GM18499 (cell line): ENCODE results near the gene ACKR2.
"Not testable (repeated sequence)": the region's sequence is repeated elsewhere in the genome, so short reads cannot be mapped to it uniquely, and the experiment has no call there.

ENCODE experiments used
- ATAC-seq: cut with Tn5 transposase; IDR thresholded peaks from one replicate; pipeline ENCODE4 v1.9.1; 2021; ENCODE audit warnings: moderate number of reproducible peaks; ENCODE audit not compliant: insufficient read depth, unreplicated experiment

The ACKR2 gene

DNA sequence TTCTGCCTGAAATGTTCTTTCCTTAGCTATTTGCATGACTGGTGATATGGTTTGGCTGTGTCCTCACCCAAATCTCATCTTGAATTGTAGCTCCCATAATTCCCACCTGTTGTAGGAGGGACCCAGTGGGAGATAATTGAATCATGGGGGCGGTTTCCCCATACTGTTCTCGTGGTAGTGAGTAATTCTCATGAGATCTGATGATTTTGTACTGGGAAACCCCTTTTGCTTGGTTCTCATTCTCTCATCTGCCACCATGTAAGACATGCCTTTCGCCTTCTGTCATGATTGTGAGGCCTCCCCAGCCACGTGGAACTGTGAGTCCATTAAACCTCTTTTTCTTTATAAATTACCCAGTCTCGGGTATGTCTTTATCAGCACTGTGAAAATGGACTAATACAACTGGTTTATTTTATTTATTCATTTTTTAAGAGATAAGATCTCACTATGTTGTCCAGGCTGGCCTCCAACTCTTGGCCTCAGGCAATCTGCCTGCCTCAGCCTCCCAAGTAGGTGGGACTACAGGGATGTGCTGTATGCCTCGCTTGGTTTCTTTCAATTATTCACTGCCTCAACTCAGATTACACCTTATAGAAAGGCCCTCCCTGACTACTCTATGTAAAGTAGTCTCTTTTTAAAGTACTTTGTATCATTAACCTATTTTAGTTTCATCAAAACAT is 74.1 kb downstream of the ACKR2 start:
- not testable (repeated sequence) for ATAC-seq

DNA sequence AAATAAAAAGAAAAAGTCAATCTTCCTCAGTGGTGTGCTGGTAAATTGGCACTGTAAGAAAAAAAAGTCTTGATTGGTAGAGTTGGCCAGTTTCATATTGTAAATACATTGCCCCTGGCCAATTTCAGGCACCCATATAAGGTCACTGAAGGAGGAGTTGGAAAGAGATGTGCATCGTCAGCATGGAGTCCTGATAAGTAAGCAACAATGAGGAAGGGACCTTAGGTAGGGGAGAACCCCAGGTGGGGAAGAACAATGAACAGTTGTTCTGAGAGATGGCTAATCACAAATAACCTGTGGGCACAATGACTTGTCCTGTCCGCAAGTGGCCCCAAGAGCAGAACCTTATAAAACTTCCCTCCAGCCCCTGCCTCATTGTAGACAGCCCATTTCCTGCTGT is 75.1 kb downstream of the ACKR2 start:
- ATAC-seq, result no peak

DNA sequence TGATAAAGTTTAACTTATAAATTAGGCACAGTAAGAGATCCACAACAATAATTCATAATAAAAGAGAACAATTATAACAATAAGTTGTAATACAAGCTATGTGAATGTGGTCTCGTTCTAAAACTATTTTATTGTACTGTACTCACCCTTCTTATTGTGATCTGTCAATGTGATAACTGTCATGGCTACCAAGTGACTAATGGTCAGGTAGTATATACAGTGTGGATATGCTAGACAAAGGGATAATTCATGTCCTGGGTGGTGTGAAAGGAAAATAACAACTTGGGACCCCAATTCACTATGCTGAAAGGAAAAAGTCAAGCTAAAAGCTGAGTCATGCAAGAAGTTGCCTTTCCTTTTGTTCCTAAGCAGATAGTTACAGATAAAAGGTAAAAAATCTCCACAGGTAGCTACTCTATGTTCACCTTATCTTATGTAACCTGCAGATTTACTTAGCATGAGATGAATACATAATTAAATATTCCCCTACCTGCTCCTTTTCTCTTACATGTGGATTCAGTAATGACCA is 77.1 kb downstream of the ACKR2 start:
- ATAC-seq, result no peak

DNA sequence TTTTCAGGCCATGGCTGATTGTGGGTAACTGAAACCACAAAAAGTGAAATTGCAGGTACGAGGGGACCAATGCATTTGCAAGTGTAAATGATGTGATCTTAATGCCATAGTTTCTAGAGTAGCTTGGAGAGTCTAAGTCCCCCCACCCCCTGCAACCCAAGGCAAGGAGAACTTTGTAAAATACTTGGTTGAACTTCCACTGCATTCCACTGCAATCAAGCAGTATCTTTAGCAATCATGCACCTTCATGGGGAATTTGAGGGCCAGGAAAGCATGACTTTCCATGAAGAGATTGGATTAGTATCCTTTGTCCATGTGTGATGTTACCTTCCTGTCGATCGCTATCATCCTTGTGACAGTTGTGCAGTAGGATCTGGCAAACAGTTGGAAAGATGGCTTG is 77.8 kb downstream of the ACKR2 start:
- ATAC-seq, result no peak

DNA sequence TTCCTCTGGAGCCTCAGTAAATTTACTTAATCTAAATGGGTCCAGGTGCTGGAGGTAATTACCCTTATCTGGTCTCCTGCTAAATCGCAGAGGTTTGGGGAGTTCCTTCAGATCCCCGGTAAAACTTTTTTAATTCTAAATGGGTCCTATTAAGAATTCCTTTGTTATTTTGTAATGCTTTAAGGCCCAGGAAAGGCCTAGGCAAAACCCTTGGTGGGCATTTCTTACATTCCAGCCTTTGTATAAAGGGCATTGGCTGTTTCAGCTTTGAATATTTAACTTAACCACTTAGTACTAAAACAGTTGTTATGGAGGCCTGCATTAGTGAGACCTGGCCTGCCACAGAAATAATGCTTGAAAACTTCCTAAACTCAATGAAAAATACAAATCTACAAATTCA is 81.8 kb downstream of the ACKR2 start:
- no peak for ATAC-seq

DNA sequence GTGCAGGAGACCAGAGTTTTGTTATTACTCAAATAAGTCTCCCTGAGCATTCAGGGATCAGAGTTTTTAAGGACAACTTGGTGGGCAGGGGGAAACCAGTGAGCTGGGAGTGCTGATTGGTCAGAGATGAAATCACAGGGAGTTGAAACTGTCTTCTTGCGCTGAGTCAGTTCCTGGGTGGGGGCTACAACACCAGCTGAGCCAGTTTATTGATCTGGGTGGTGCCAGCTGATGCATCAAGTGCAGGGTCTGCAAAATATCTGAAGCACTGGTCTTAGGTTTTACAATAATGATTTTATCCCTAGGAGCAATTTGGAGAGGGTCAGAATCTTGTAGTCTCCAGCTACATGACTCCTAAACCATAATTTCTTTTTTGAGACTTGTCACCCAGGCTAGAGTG is 82.9 kb downstream of the ACKR2 start:
- no peak for ATAC-seq

DNA sequence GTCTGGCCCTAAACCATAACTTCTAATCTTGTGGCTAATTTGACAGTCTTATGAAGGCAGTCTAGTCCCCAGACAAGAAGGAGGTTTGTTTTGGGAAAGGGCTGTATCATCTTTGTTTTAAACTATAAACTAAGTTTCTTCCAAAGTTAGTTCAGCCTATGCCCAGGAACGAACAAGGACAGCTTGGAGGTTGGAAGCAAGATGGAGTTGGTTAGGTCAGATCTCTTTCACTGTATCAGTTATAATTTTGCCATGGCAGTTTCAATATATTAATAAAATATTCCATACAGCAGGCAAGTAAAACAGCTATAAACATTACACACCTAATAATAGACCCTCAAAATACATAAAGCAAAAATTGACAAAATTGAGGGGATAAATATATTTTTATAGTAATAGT is 83.6 kb downstream of the ACKR2 start:
- no peak for ATAC-seq

DNA sequence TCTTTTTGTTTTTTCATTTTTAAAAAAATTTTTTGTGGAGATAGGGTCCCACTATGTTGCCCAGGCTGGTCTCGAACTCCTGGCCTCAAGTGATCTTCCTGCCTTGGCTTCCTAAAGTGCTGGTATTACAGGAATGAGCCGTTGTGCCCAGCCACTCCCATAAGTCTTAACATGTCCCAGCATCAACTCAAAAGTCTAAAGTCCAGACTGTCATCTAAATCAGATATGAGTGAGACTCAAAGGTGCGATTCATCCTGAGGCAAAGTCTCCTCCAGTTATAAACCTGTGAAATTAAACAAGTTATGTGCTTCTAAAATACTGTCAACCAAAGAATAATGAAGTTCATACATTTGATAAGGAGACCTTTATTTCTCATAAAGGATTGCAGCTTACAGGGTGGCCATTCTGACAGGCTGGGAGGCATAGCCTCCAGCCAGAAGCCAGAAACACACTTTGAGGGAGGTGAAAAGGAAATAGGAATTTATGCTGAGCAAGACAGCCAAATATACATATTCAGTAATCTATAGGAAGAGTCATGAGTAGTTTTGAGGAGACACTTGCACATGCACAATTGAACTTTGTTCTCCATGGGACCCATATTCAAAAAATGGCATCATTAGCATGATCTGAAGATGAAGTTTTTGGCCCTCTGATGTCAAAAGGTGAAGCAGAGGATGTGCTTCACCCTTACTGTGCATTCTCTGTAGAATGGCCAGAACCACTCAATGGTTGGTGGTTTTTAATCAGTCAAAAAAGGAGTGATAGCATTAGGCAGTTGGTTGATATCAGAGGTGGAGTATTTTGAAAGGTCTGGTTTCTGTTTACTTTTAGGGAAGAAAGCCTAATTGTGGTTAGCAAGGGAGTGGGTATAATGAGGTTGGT is 85.7 kb downstream of the ACKR2 start:
- ATAC-seq, result no peak

DNA sequence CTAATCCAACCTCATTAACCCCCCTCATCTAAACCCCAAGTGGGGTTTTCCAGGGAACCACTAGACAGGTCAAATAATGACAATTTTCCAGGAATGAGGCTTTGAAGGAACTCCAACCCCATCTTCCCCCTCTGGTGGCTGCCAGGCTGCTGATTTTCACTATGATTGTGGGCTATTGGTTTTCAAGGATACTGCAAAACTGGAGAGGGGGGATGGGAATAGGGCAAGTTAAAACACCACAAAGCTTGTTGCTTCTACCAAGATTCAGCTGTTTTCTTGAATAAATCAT is 86.3 kb downstream of the ACKR2 start:
- no peak for ATAC-seq

DNA sequence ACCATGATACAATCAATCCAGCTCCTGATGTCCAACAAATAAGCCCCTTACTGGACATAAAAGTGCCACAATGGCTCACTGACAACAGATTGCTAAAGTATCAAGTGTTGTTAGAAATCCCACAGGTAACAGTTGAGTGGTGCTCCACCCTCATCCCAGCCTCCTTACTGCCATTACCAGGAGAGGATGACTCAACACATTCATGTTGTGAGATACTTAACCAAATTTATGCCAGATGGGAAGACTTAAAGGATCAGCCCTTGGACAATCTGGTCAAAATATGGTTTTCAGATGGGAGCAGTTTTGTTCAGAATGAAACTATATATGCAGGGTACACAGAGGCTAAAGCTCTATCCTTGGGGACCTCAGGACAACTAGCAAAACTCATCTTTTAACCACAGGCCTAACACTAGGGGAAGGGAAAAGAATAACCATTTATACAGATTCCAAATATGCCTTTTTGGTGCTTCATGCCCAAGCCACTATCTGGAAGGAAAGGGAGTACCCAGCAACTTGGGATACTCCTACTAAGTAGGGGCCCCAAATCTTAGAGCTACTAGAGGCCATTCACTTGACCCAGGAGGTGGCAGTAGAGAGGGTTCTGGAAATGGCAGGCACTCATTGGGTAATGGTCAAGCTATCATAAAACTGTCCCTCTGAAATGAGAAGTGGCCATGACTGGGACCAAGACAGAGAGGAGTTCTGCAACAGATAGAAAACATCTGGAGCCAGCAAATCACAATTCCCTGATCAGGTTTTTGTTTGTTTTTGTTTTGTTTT is 89.8 kb downstream of the ACKR2 start:
- ATAC-seq, result no peak

DNA sequence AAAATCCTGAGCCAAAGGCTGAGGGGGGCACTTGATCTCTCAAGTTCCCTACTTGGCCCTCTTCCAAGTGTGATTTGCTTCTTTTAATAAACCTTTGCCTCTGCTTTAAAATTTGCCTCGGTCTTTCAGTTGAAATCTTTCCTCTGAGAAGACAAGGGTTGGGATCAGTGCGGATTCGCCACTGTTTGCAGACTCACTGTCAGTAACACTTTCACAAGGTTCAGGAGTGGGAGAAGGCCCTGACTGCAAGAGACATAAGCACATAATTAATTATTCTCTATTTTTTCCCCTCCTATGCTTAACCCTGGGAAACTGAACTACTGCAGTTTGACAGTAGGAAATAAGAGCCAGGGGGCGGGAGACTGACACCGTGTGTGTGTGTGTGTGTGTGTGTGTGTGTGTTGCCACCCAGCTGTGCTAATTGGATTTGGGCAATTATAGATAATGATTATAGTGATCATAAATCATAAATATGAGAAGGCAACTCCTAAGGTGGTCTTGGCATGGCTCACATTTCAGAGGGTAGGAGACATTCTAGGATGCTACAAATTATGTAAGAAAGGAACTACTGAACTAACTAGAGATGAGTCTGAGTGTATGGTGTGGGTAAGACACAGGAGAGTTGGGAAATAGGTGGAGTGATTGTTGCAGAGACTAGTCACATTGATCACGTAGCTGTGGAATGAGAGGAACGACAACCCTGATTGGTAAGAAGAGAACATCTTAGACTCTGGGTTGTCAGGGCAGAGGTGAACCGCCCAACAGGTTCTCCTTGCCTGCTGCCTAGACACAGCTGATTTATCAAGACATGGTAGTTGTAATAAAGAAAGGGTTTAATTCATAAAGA is 91.2 kb downstream of the ACKR2 start:
- no peak for ATAC-seq

DNA sequence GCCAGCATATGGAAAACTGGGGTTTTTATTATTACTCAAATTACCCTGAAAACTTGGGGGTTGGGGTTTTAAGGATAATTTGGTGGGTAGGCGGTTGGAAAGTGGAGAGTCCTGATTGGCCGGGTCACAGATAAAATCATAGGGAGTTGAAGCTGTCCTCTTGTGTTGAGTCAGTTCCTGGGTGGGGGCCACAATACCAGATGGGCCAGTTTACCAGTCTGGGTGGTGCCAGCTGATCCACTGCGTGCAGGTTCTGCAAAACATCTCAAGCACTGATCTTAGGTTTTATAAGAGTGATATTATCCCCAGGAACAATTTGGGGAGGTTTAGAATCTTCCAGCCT is 91.8 kb downstream of the ACKR2 start:
- ATAC-seq, result no peak

DNA sequence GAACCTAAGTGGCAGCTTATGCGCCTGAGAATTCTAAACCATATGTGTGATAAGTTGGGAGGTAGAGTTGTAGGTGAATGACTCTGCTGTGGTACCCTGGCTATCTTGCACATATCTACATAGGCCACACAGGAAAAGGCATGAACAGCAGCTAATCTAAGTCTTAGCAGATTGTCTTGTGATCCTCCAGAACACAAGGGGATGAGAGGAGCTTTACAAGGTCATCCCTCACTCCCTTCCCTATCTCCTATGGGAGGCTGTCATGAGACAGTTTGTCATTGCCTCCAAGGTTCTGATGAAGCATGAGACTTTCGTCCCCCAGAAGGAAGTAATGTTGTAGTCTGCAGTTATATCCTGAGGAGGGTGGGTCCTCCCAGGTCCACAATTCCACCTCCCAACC is 93.0 kb downstream of the ACKR2 start:
- no peak for ATAC-seq

DNA sequence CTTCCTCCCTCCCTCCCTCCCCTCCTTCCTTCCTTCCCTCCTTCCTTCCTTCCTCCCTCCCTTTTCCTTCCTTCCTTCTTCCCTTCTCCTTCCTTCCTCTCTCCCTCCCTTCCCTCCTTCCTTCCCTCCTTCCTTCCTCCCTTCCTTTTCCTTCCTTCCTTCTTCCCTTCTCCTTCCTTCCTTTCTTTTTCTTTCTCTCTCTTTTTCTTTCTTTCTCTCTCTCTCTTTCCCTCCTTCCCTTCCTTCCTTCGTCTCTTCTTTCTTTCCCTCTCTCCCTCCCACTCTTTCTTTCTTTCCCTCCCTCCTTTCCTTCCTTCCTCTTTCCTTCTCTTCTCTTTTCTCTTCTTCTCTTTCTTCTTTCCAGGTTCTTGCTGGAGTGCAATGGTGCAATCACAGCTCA is 94.8 kb downstream of the ACKR2 start:
- ATAC-seq, result no peak

DNA sequence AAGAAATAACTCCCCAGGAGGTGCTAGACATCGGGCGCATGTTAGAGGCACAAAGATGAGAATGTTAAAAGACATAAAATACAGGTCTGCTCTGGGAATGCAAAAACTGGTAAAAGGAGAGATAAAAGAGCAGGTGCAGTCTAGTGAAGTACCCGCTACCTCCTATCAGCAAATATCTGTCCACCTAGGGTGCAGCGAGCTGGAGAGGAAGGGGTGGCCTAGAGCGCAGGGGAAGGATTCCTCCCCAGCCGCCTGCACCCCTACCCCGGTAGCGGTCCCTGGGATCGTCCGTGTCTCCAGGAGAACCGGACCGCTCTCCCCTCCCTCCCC is 96.5 kb downstream of the ACKR2 start:
- ATAC-seq, result no peak

DNA sequence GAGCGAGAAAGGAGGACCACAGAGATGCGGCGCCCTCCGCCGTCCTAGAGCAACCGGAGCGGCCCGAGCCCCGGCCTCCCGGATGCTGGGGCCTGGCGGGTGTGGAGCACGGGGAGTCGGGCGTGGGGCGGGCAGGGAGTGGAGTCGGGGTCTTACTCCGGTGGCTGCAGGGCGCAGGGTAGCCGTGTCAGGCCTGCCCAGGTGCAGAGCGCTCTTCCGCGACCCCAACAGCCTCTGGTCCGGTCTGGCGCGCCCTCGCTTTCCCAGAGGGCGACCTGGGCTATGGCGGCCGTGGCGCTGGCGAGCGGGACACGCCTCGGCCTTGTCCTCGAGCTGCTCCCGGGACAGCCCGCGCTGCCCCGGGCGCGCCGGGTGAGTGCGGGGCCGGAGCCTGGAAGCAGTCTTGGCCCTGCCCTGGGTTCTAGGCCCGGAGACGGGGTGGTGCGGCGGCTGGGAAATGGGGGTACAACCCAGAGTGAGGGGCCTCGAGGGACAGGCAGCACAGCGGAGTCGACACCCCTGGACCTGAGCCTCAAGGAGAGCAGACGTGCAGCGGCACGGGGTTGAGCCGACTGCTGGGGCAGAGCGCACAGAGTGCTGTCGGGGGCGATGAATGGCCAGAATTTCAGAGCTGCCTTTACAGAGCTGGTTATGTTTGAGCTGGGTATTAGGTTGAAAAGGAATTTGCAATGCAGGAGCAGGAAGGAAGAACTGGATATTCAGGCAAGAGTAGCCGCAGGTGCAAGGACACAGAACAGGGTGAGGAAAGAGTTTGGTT is 97.0 kb downstream of the ACKR2 start, which contains the start of gene ZNF662:
Gene ZNF662, plus strand, starts transcription at position 73 of the 778 bp plus-strand sequence. CDS start 1,973 bp downstream, outside the sequence.
- no peak for ATAC-seq

DNA sequence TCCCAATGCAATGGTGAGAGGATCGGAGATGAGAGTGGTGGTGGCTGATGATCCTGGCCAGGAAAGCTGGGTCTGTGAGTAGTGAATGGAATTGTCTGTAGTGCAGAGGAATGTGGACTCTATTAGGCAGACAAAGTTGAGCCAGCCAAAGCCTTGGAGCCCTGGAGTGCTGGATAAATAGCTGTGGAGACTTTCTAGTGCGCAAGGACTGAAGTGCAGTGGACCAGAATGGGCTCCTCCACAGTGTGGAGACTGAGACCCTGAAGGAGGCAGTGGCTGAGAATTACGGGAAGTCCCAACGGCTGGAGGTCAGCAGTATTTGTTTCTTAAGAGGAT is 97.6 kb downstream of the ACKR2 start:
- ATAC-seq, result no peak

DNA sequence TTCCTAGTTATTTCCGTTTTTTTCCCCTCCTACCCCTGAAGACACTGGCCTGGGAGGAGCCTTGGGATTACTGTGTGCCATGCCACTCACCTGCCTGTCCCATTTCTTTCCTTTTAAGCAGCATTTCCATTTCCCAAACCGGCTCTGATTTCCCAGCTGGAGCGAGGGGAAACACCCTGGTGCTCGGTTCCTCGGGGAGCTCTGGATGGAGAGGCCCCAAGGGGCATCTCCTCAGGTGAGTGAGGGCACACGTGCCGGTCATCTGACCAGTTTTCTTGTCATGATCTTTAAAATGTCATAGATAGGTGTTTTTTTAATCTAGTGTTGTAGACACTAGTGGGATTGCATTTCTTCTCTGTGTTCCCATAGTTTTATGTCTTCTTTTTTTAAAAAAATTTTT is 99.4 kb downstream of the ACKR2 start:
- no peak for ATAC-seq

DNA sequence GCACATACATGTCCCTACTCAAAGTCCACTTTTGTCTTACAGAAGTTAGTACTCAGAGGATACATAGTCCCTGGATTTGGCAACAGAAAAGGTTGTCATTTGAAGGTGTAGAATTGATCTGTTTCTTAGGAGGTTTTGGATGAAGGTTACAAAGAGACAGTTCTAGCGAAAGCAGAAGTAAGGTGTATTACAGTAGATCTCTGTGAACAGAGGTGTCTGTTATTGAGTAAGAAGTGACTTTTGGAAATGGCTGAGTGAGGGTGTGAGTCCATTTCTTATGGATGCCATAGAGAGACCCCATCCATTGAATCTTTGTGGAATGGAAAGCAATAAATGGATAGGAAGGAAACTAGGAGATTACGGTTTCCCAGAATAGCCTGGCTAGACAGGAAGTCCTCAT is 102.3 kb downstream of the ACKR2 start:
- no peak for ATAC-seq
